HEK293 (cell line): ENCODE data around the gene PPP1R14B.

Source experiments
- CTCF ChIA-PET: fragments of 350-600 bp; formaldehyde crosslinking; extraction: SDS; loops from one replicate; lab custom pipeline; 2021; ENCODE audit warnings: antibody characterized with exemption; lab: Yijun Ruan, JAX
- POLR2A ChIA-PET: fragments of 300-600 bp; formaldehyde crosslinking; extraction: SDS; loops from one replicate; lab custom pipeline; 2020; ENCODE audit warnings: antibody characterized with exemption, inconsistent platforms; lab: Yijun Ruan, JAX
- H3K27ac ChIP-seq: fragments of 200-500 bp; sonication (Bioruptor generic); 2 replicates; pipeline ENCODE4 v1.5.1; 2014; ENCODE audit warnings: low read depth, low read length, control low read depth, inconsistent platforms; ENCODE audit errors: extremely low read depth
- H3K36me3 ChIP-seq, 2 experiments: fragments of 200-500 bp in 1 of 2; sonication (Bioruptor generic) in 1 of 2; 1 replicate in 1 of 2; 2 replicates in 1 of 2; pipeline ENCODE4 v1.5.1; 2014 to 2017; ENCODE audit warnings: inconsistent platforms in 2 of 2, low read length in 2 of 2; ENCODE audit not compliant: control insufficient read depth in 2 of 2, insufficient read depth in 1 of 2
- H3K4me1 ChIP-seq: fragments of 200-500 bp; sonication (Bioruptor generic); 2 replicates; pipeline ENCODE4 v1.5.1; 2014; ENCODE audit warnings: mild to moderate bottlenecking, low read length, inconsistent platforms; ENCODE audit not compliant: control insufficient read depth, insufficient read depth
- H3K4me3 ChIP-seq: 2 replicates; pipeline ENCODE4 v1.5.1; 2011; ENCODE audit warnings: low read depth, mild to moderate bottlenecking, control low read depth, low read length, moderate library complexity
- H3K9me3 ChIP-seq: fragments of 200-500 bp; sonication (Bioruptor generic); 2 replicates; pipeline ENCODE4 v1.5.1; 2014; ENCODE audit warnings: low read depth, low read length, inconsistent platforms; ENCODE audit not compliant: control insufficient read depth, insufficient read depth
- TRIM28 ChIP-seq: IDR thresholded peaks from 2 replicates; pipeline ENCODE4 v1.6.1; 2011; ENCODE audit warnings: low read length, control low read depth, borderline replicate concordance
- ZBTB8A ChIP-seq: fragments of 450-650 bp; formaldehyde crosslinking; IDR thresholded peaks from 2 replicates; pipeline ENCODE4 v1.5.1; 2016; ENCODE audit warnings: missing biosample characterization, missing genetic modification characterization
- ZFP41 ChIP-seq: fragments of 450-650 bp; formaldehyde crosslinking; IDR thresholded peaks from 2 replicates; pipeline ENCODE4 v1.5.1; 2016; ENCODE audit warnings: missing biosample characterization, missing genetic modification characterization, borderline replicate concordance
- ZNF133 ChIP-seq: fragments of 450-650 bp; formaldehyde crosslinking; IDR thresholded peaks from 2 replicates; pipeline ENCODE4 v1.5.1; 2016; ENCODE audit warnings: missing biosample characterization, missing genetic modification characterization
- ZNF157 ChIP-seq: fragments of 450-650 bp; formaldehyde crosslinking; IDR thresholded peaks from 2 replicates; pipeline ENCODE4 v1.5.1; 2016; ENCODE audit warnings: missing biosample characterization, missing genetic modification characterization
- ZNF169 ChIP-seq: fragments of 450-650 bp; formaldehyde crosslinking; IDR thresholded peaks from 2 replicates; pipeline ENCODE4 v1.5.1; 2016; ENCODE audit warnings: missing biosample characterization, missing genetic modification characterization
- ZNF2 ChIP-seq: fragments of 450-650 bp; formaldehyde crosslinking; IDR thresholded peaks from 2 replicates; pipeline ENCODE4 v1.5.1; 2016; ENCODE audit warnings: missing biosample characterization, missing genetic modification characterization
- ZNF23 ChIP-seq: fragments of 450-650 bp; formaldehyde crosslinking; IDR thresholded peaks from 2 replicates; pipeline ENCODE4 v1.5.1; 2016; ENCODE audit warnings: missing biosample characterization, missing genetic modification characterization, borderline replicate concordance
- ZNF266 ChIP-seq: fragments of 450-650 bp; formaldehyde crosslinking; IDR thresholded peaks from 2 replicates; pipeline ENCODE4 v1.5.1; 2016; ENCODE audit warnings: missing biosample characterization, missing genetic modification characterization, low read depth
- ZNF274 ChIP-seq, 2 experiments: fragments of 200-500 bp in 1 of 2; fragments of 450-650 bp in 1 of 2; sonication (Bioruptor generic) in 1 of 2; formaldehyde crosslinking in 1 of 2; IDR thresholded peaks; 2 replicates each; pipeline versions ENCODE4 v1.5.1 to v1.6.1; 2014 to 2016; ENCODE audit warnings: borderline replicate concordance in 1 of 2, inconsistent platforms in 1 of 2, low read length in 1 of 2, missing biosample characterization in 1 of 2, missing genetic modification characterization in 1 of 2
- ZNF341 ChIP-seq: fragments of 450-650 bp; formaldehyde crosslinking; IDR thresholded peaks from 2 replicates; pipeline ENCODE4; 2016; ENCODE audit warnings: low read depth, missing biosample characterization, missing genetic modification characterization
- ZNF530 ChIP-seq: fragments of 450-650 bp; formaldehyde crosslinking; IDR thresholded peaks from 2 replicates; pipeline ENCODE4 v1.5.1; 2016; ENCODE audit warnings: low read depth, missing biosample characterization, missing genetic modification characterization
- ZNF555 ChIP-seq: fragments of 450-650 bp; formaldehyde crosslinking; conservative IDR thresholded peaks from 2 replicates; pipeline ENCODE4 v1.5.1; 2017; ENCODE audit warnings: missing biosample characterization, mild to moderate bottlenecking, missing genetic modification characterization, inconsistent platforms
- ZNF558 ChIP-seq: fragments of 450-650 bp; formaldehyde crosslinking; IDR thresholded peaks from 2 replicates; pipeline ENCODE4 v1.5.1; 2016; ENCODE audit warnings: missing biosample characterization, missing genetic modification characterization
- ZNF571 ChIP-seq: fragments of 450-650 bp; formaldehyde crosslinking; IDR thresholded peaks from 2 replicates; pipeline ENCODE4 v1.5.0; 2017; ENCODE audit warnings: missing biosample characterization, missing genetic modification characterization
- ZNF626 ChIP-seq: fragments of 450-650 bp; sonication (Bioruptor Pico); formaldehyde crosslinking; IDR thresholded peaks from 2 replicates; pipeline ENCODE4 v1.5.1; 2018; ENCODE audit warnings: missing biosample characterization, missing genetic modification characterization, inconsistent platforms
- ZNF664 ChIP-seq: fragments of 450-650 bp; formaldehyde crosslinking; IDR thresholded peaks from 2 replicates; pipeline ENCODE4 v1.5.1; 2016; ENCODE audit warnings: missing biosample characterization, missing genetic modification characterization
- ZNF677 ChIP-seq: fragments of 450-650 bp; IDR thresholded peaks from 2 replicates; pipeline ENCODE4 v1.5.0; 2018; ENCODE audit warnings: missing biosample characterization, mild to moderate bottlenecking, missing genetic modification characterization, moderate library complexity
- ZNF747 ChIP-seq: fragments of 450-650 bp; formaldehyde crosslinking; IDR thresholded peaks from 2 replicates; pipeline ENCODE4 v1.5.1; 2016; ENCODE audit warnings: missing biosample characterization, missing genetic modification characterization
- ZNF830 ChIP-seq: fragments of 450-650 bp; IDR thresholded peaks from 2 replicates; pipeline ENCODE4 v1.5.0; 2018; ENCODE audit warnings: missing biosample characterization, missing genetic modification characterization, low read depth, mild to moderate bottlenecking, moderate library complexity
- TF ChIP-seq, protein P1 (sequence below): fragments of 450-650 bp; formaldehyde crosslinking; conservative IDR thresholded peaks from 2 replicates; pipeline ENCODE4 v1.5.1; 2016; ENCODE audit warnings: low read depth, missing biosample characterization, missing genetic modification characterization
- TF ChIP-seq, protein P2 (sequence below): sonication (generic); formaldehyde crosslinking; IDR thresholded peaks from 2 replicates; pipeline ENCODE4 v1.8.1; 2022; ENCODE audit warnings: mild to moderate bottlenecking, moderate library complexity, missing genetic modification reagents
- TF ChIP-seq, protein P3 (sequence below): fragments of 450-650 bp; formaldehyde crosslinking; IDR thresholded peaks from 2 replicates; pipeline ENCODE4 v1.5.1; 2016; ENCODE audit warnings: missing biosample characterization, missing genetic modification characterization
- TF ChIP-seq, protein P4 (sequence below): fragments of 450-650 bp; formaldehyde crosslinking; IDR thresholded peaks from 2 replicates; pipeline ENCODE4 v1.5.1; 2016; ENCODE audit warnings: missing biosample characterization, missing genetic modification characterization, low read depth

The PPP1R14B gene

DNA sequence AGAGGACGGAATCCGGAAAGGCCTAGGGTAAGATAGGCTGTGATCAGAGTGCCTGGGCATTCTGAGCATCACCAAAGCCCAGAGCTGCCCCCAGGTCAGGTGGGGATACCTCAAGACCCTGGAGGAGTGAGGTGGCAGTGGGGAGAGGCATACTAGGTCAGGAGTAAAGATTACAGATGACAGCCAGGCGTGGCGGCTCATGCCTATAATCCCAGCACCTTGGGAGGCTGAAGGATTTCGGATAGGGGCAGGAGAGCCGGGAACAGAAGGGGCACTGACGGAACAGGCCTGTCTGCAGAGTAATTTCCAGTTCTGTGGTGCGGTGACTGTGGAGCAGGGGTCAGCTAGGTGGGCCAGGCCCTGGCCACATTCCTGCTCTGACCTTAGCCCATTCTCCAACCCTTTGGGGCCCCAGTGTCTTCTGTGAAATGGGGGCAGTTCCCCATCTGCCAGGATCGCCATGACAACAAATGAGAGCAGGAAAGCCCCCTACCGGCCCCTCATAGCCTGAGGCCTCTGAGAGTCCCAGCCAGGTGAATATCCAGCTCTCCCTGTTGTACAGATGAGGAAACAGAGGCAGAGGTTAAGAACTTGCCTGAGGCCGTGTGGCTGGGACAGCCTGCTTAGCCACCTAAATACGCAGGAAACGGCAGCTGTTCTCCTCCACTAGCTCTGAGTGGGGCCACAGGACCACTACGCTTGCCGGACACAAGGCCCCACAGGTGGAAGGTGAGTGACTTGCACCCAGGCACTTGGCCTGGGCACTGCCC lies 28.5 kb upstream of the PPP1R14B start (continued):
- TF ChIP-seq ZNF2 (tag by site-specific recombination): no peak
- TF ChIP-seq ZNF341: no peak

DNA sequence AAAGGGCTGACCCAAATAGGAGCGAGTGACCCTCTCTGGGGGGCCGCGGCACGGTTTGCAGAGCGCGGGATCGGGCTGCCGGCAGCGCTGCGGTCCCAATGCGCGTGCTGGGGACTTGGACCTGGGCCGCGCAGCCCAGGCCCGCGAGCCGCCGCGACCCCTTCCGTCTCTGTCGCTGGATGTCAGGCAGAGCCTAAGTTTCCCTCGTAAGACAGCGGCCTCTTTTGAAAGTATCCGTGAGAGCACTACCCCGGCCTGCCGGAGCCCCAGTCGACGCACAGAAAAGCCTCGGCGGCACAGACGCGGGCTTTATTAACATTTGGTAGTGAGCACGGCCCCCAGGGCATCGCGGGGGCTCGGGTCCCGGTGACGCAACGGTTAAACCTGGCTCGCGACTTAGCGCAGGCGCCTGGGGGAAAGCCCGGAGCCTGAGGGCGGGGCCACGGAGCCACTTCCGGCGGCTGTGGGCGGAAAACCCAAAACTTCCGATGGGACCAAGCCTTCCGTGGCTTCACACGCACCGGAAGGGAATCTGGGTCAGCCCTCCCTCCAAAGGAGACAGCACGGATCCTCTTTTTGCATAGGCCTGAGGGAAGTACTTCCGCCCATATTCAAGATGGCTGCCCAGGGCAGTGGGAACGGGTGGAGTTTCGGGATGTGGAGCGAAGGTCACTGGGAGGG lies 22.9 kb upstream of the PPP1R14B start:
- POLR2A ChIA-PET: interaction anchor here (0.8 to 7.0 kb wide), 12 partner anchors 12 to 85 kb away, joined by 3 to 96 read pairs (median 12); partner anchors contain the start of genes BAD, ESRRA, FKBP2 and GPR137
- H3K27ac ChIP-seq: peak overlapping the region; percentile 83
- peak overlapping the region; percentile 70 for H3K4me3 ChIP-seq
- H3K36me3 ChIP-seq: peaks cover 0 to 26% of the 10 kb centered on the region in 2 experiments; a peak in 1 of 3 replicates
- H3K4me1 ChIP-seq: 0 out of 2 replicates have a peak, but pooled peaks cover 2% of the 10 kb centered on the region
- H3K9me3 ChIP-seq: no peaks in the 10 kb centered on the region
- CTCF ChIA-PET: interaction anchor here (0.6 to 6.8 kb wide), 14 partner anchors 18 to 422 kb away, joined by 3 to 81 read pairs (median 4); partner anchors contain the start of genes CATSPERZ, ESRRA, NUDT22 and PLCB3
- TF ChIP-seq ZNF530 (no peak), ZNF157 (tag by site-specific recombination) (no peak), ZNF626 (no peak), ZBTB8A (tag by site-specific recombination) (peak; percentile 51; the same call in 1 of the 2 replicates), ZNF133 (tag by site-specific recombination) (no peak), ZNF664 (tag by site-specific recombination) (no peak), ZNF169 (tag by site-specific recombination) (no peak), ZNF555 (no peak), ZNF677 (tag by site-specific recombination) (no peak), ZNF747 (tag by site-specific recombination) (no peak), ZNF571 (tag by site-specific recombination) (no peak), ZNF830 (tag by site-specific recombination) (no peak), ZNF266 (tag by site-specific recombination) (no peak), ZNF23 (tag by site-specific recombination) (no peak), ZFP41 (no peak), ZNF558 (no peak), TRIM28 (no peak), ZNF274 (IDR thresholded peaks at IDR 0.05; ENCODE audit: low read length) (no peak), ZNF274 (tag by site-specific recombination; IDR thresholded peaks at IDR 0.05; ENCODE audit: borderline replicate concordance) (no peak)
- TF ChIP-seq, protein P1, sequence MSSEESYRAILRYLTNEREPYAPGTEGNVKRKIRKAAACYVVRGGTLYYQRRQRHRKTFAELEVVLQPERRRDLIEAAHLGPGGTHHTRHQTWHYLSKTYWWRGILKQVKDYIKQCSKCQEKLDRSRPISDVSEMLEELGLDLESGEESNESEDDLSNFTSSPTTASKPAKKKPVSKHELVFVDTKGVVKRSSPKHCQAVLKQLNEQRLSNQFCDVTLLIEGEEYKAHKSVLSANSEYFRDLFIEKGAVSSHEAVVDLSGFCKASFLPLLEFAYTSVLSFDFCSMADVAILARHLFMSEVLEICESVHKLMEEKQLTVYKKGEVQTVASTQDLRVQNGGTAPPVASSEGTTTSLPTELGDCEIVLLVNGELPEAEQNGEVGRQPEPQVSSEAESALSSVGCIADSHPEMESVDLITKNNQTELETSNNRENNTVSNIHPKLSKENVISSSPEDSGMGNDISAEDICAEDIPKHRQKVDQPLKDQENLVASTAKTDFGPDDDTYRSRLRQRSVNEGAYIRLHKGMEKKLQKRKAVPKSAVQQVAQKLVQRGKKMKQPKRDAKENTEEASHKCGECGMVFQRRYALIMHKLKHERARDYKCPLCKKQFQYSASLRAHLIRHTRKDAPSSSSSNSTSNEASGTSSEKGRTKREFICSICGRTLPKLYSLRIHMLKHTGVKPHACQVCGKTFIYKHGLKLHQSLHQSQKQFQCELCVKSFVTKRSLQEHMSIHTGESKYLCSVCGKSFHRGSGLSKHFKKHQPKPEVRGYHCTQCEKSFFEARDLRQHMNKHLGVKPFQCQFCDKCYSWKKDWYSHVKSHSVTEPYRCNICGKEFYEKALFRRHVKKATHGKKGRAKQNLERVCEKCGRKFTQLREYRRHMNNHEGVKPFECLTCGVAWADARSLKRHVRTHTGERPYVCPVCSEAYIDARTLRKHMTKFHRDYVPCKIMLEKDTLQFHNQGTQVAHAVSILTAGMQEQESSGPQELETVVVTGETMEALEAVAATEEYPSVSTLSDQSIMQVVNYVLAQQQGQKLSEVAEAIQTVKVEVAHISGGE (tag by site-specific recombination): peak; percentile 98
- TF ChIP-seq, protein P2, sequence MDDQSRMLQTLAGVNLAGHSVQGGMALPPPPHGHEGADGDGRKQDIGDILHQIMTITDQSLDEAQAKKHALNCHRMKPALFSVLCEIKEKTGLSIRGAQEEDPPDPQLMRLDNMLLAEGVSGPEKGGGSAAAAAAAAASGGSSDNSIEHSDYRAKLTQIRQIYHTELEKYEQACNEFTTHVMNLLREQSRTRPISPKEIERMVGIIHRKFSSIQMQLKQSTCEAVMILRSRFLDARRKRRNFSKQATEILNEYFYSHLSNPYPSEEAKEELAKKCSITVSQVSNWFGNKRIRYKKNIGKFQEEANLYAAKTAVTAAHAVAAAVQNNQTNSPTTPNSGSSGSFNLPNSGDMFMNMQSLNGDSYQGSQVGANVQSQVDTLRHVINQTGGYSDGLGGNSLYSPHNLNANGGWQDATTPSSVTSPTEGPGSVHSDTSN: 0 out of 2 replicates have a peak, but pooled peaks have one; percentile 34
- TF ChIP-seq, protein P3, sequence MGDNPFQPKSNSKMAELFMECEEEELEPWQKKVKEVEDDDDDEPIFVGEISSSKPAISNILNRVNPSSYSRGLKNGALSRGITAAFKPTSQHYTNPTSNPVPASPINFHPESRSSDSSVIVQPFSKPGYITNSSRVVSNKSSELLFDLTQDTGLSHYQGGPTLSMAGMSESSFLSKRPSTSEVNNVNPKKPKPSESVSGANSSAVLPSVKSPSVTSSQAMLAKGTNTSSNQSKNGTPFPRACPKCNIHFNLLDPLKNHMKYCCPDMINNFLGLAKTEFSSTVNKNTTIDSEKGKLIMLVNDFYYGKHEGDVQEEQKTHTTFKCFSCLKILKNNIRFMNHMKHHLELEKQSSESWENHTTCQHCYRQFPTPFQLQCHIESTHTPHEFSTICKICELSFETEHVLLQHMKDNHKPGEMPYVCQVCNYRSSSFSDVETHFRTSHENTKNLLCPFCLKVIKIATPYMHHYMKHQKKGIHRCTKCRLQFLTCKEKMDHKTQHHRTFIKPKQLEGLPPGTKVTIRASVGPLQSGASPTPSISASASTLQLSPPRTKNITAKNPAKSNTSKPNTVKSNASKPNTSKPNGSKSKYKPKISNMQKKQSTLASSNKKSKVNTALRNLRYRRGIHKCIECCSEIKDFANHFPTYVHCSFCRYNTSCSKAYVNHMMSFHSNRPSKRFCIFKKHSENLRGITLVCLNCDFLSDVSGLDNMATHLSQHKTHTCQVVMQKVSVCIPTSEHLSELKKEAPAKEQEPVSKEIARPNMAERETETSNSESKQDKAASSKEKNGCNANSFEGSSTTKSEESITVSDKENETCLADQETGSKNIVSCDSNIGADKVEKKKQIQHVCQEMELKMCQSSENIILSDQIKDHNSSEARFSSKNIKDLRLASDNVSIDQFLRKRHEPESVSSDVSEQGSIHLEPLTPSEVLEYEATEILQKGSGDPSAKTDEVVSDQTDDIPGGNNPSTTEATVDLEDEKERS: no peak
- TF ChIP-seq, protein P4, sequence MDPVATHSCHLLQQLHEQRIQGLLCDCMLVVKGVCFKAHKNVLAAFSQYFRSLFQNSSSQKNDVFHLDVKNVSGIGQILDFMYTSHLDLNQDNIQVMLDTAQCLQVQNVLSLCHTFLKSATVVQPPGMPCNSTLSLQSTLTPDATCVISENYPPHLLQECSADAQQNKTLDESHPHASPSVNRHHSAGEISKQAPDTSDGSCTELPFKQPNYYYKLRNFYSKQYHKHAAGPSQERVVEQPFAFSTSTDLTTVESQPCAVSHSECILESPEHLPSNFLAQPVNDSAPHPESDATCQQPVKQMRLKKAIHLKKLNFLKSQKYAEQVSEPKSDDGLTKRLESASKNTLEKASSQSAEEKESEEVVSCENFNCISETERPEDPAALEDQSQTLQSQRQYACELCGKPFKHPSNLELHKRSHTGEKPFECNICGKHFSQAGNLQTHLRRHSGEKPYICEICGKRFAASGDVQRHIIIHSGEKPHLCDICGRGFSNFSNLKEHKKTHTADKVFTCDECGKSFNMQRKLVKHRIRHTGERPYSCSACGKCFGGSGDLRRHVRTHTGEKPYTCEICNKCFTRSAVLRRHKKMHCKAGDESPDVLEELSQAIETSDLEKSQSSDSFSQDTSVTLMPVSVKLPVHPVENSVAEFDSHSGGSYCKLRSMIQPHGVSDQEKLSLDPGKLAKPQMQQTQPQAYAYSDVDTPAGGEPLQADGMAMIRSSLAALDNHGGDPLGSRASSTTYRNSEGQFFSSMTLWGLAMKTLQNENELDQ (tag by site-specific recombination): no peak
